ENCODE measurements around the gene CEP44.

DNA sequence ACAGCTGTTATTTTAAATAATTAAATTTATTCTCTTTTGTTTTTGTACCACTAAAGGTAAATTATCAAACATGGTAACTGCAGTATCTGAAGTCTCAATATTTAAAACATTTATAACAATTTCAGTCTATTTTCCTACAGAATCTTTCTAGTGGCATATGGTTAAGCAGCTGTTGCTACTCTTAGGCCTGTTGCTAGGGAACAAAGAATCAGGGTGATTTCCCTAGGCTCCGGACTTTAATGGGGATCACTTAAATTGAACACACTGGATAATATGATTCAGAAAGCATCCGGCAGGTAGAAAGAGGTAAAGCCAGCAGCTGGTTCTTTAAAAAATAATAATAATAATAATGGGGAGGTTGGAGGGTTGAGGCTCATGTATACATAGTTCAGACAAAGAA lies 17.8 kb upstream of the CEP44 start:
- TF ChIP-seq ZNF274 (IDR thresholded peaks at IDR 0.05; ENCODE audit: low read depth, low read length) (no peak), YY1 (IDR thresholded peaks at IDR 0.05; ENCODE audit: insufficient read depth, insufficient read length) (no peak), SUZ12 (IDR thresholded peaks at IDR 0.05; ENCODE audit: extremely low read depth, insufficient read depth, insufficient read length) (no peak)

Data from NT2/D1 (cell line).